Measurements from ENCODE around the gene ANP32A.

- TF ChIP-seq EZH2 (IDR thresholded peaks at IDR 0.05; ENCODE audit: low read length, missing control alignments) (no peak), CTCF (conservative IDR thresholded peaks at IDR 0.05 in 1 of 2, IDR thresholded peaks at IDR 0.05 in 1 of 2; ENCODE audit: low read depth in 1 of 2, low read length in 2 of 2) (no peak)
Measured at GRCh38 chr15:68729789-68730411, 90.8 kb downstream of the ANP32A start.
